ENCODE data around the gene WNT5A. TPM values are rescaled to one million over a fixed set of nuclear protein-coding genes. Genes with fewer than 3 reads are reported as not detected.

The WNT5A gene
- total RNA-seq, 1 experiment from 2014 or later = 0.15 TPM

GRCh38 chr3:55500555-55501330 is 13.6 kb upstream of the WNT5A start:
- intact Hi-C loops (cut with micrococcal nuclease) = no loop called here
- H3K27me3 ChIP-seq (ENCODE audit: insufficient read depth, low read length) = no peaks in the 10 kb centered on the region
- DNase-seq (ENCODE audit: low read depth, low spot score) (no peak), ATAC-seq (no peak)
- no peak for TF ChIP-seq EZH2 (IDR thresholded peaks at IDR 0.05)
- no peak for TF ChIP-seq EGR1 (IDR thresholded peaks at IDR 0.05; ENCODE audit: low read depth)
- no peak for TF ChIP-seq TCF7L2 (IDR thresholded peaks at IDR 0.05; ENCODE audit: borderline replicate concordance, extremely low read depth, insufficient read depth, insufficient read length)
- TF ChIP-seq CTCF (IDR thresholded peaks at IDR 0.05 in 2 of 3, conservative IDR thresholded peaks at IDR 0.05 in 1 of 3; ENCODE audit: borderline replicate concordance in 1 of 3, insufficient read depth in 1 of 3, low read depth in 2 of 3, low read length in 2 of 3) = no peak
- TF ChIP-seq CBX3 (IDR thresholded peaks at IDR 0.05; ENCODE audit: low read depth) = no peak
- no peak for TF ChIP-seq EZH2phosphoT487 (IDR thresholded peaks at IDR 0.05; ENCODE audit: borderline replicate concordance)
- TF ChIP-seq SIN3A (IDR thresholded peaks at IDR 0.05; ENCODE audit: low read depth) = no peak
- no peak for TF ChIP-seq CEBPB (IDR thresholded peaks at IDR 0.05; ENCODE audit: low read depth)
- TF ChIP-seq ZFX (IDR thresholded peaks at IDR 0.05) = no peak
- TF ChIP-seq JUND (IDR thresholded peaks at IDR 0.05) = no peak
- ChIA-PET CTCF (no interaction called here), POLR2A (no interaction called here), RAD21 (ENCODE audit: low non-redundant PET in 1 of 2, low total read pairs in 2 of 2, uncharacterized antibody in 2 of 2, unreplicated experiment in 2 of 2) (no interaction called here)
- no peaks in the 10 kb centered on the region; a peak in 2 of 4 replicates for H3K9me3 ChIP-seq (ENCODE audit: control insufficient read depth in 1 of 2, insufficient read depth in 1 of 2, low read depth in 1 of 2, low read length in 2 of 2)
- H3K4me1 ChIP-seq (ENCODE audit: control insufficient read depth in 1 of 2, insufficient read depth in 2 of 2, low read length in 2 of 2) = no peaks in the 10 kb centered on the region
- H3K9ac ChIP-seq (ENCODE audit: low read length) = no peak overlapping the region
- no peaks in the 10 kb centered on the region for H3K9me2 ChIP-seq (ENCODE audit: insufficient read depth)
- H2AFZ ChIP-seq (ENCODE audit: low read depth, low read length, poor library complexity, severe bottlenecking) = no peak overlapping the region
- H4K20me1 ChIP-seq (ENCODE audit: insufficient read depth) = no peaks in the 10 kb centered on the region
- no peak overlapping the region for H3K4me2 ChIP-seq (ENCODE audit: low read length)
- H3K79me2 ChIP-seq (ENCODE audit: insufficient read depth, low read length) = no peaks in the 10 kb centered on the region
- H3K4me3 ChIP-seq (replicated peaks in 1 of 2; ENCODE audit: low read depth in 1 of 2, low read length in 2 of 2) = no peak overlapping the region
- no peaks in the 10 kb centered on the region for H3K36me3 ChIP-seq (ENCODE audit: control insufficient read depth in 1 of 2, insufficient read depth in 2 of 2, low read length in 2 of 2)
- no peak overlapping the region for H3K27ac ChIP-seq (ENCODE audit: low read depth, low read length)
- BruUV-seq (replicated peaks) = no TSS peak

Data from HCT116 (cell line).